Effector CD4-positive, alpha-beta T cell (primary cell): Measurements from ENCODE around the gene CRAMP1.

Experiments
- DNase-seq: peaks from one replicate; pipeline ENCODE4 v3.0.0-alpha.2; 2020

CRAMP1 gene

GRCh38 chr16:1661826-1662225, 49.7 kb downstream of the CRAMP1 start:
- DNase-seq, result no peak

- no peak for DNase-seq
These were observed 50.4 kb downstream of the CRAMP1 start for GRCh38 chr16:1662543-1662942.

DNA sequence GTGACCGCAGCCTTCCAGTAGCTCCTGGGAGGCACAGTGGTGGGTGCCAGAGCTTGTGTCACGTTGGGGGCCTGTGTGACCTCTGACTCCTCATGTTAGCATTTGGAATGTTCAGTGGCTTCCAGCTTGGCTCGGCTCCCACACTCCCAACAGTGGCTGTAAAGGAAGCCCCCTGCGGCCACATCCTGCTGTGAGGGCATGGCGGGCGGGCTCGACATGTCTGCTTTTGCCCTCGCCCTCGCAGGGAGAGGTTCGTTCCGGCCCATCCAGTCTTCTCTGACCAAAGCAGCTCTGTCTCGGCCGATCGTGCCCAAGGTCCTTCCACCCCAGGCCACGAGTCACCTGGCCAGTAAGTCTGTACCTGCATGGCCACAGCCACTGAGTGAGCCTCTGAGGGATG, 53.7 kb downstream of the CRAMP1 start:
- DNase-seq, result no peak

DNA sequence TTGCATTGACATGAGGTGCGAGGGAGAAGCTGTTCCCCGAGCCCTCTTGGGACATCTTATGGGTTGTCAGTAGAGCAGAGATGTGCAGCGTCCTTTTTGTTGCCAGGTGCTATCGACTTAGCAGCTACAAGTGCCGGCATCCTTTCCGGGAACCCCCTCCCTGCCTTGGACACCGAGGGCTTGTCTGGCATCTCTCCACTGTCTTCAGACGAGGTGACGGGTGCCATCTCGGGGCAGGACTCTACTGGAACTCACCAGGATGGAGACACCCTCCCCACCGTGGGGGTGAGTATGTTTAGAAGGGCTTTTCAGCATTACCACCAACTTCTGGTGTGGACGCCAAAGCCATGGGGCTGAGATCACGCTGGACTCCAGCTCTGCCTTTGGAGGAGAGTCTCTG, 54.2 kb downstream of the CRAMP1 start:
- DNase-seq, result no peak

DNA sequence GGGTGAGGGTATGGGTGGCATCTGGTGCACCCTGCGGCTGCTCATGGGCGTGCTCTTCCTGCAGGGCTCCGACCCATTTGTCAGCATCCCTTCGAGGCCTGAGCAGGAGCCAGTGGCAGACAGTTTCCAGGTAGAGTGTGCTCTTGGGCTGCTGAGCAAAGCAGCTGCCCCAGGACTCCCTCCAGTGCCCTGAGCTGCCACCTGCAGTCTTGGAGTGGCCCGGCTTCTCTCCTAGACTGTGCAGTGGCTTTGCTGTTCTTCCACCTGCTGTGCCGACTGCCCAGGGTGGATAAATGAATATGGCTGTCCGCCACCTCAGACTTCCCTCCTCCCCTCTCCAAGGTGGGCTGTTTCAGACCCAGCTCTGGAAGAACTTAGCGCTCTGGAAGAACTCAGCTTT, 55.1 kb downstream of the CRAMP1 start:
- DNase-seq, result no peak

GRCh38 chr16:1667916-1668315, 55.8 kb downstream of the CRAMP1 start:
- no peak for DNase-seq

DNA sequence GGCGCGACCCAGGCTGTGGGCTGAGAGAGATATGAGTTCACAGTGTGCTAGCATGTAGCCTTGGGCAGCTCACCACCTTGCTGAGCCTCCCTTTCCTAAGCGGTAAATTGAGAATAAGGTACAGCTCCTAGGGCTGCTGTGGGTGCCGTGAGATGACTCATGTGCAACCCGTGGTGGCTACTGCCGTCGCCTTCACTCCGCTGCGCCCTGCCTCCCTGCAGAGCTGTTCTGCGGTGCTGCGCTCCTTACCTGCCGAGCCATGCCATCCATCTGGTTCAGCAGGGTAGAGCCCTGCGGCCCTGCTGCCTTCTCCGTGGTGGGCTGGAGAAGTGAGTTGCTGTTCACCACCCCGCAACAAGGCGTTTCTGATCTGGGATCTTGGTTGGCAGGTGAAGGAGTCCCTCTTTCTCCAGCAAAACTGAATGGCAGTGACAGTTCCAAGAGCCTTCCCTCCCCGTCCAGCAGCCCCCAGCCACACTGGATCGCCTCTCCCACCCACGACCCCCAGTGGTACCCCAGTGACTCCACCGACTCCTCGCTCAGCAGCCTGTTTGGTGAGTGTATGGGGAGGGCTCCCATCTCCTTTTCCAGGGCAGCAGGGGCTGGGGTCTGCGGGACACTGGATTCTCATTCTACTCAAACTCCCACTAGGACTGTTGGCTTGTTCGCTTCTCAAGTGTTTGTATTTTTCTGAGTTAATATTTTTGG, 56.6 kb downstream of the CRAMP1 start:
- DNase-seq, result no peak

DNA sequence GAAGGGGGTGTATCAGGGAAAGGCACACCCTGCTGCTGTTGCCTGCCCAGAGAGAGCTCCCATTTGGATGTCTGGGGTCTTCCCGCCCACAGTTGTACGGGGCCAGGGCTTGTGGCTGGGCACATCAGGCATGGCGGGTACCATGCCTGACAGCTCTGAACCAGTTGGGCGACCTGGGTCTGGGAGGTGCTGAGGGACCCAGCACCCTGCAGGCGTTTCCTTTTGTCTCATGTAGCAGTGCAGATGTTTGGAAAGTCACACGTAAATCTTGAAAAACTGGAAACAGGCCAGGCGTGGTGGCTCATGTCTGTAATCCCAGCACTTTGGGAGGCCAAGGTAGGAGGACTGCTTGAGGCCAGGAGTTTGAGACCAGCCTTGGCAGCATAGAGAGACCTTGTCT, 57.5 kb downstream of the CRAMP1 start:
- no peak for DNase-seq

DNA sequence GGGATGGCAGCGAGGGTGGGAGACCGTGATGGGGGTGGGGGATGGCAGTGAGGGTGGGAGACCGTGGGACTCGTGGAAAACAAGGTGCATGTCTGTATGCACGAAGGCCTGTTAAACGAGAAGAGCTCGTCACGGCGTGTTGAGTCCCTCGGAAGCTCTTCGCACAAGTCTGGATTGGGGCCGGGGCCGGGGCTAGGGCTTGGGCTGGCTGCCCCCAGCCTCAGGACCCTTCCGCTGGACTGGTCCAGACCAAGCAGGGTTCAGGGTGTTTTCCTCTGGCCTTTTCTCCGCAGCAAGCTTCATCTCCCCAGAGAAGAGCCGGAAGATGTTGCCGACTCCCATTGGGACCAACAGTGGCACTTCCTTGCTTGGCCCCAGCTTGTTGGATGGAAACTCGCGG, 58.2 kb downstream of the CRAMP1 start:
- DNase-seq, result no peak

- no peak for DNase-seq
These were observed 58.7 kb downstream of the CRAMP1 start for GRCh38 chr16:1670866-1671265.

- DNase-seq, result no peak
These were observed 61.4 kb downstream of the CRAMP1 start for GRCh38 chr16:1673424-1674151.

DNA sequence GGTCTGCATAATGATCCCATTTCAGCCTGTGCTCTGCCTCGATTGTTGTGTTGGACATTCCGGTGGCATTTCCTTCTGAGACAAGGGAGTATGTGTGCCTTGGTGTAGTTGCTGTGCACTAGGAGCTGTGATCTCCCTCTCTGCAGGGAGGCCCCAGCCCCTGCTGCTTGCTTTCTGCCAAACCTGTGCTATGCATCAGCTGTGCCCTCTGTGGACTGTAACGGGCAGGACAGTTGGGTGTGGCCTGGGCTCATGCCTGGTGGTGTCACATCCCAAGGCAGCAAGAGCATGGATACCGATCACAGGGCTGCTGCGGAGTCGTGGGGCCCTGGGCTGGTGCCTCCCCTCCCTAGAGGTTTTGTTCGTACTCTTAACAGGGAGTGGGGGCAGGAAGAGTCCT, 62.1 kb downstream of the CRAMP1 start:
- no peak for DNase-seq

DNA sequence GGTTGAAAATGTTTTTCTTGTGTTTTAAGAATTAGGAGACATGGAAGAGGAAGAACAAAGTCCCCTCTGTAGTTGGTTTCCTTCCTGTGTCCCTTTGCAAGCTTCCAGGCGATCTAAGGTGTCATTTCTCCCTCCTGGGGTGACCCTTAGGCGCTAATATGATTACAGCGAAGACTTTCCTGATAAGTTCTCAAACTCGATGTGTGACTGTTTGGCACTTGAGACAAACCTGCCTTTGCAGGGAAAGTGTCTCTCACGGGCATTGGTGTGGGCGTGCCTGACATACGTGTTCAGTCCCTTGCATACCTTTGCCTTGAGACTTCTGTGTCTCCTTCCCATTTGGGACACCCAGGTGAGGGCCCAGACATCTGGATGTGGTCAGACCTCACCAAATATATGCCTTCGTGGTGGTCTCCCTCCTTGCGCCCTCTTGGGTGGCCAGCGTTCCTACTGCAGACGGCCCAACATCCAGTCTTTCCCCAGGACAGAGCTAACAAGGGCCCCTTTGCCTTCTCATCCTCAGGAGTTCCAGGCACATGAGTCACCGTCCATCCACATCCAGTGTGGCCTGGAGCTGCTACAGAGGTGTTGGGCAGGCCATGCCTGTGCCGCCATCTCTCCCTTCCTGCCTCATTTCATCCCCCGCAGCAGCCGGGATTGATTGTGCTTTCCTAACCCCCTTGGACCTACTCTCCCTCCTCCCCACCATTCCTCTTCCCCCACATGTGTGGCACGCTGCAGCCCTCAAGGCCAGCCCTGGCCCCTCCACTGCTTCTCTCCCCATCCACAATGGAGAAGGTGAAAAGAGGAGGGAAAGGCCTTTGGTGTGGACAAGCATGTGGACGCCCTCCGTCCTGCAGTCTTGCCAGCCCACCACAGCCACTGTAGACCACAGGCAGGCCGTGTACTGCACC, 62.8 kb downstream of the CRAMP1 start:
- no peak for DNase-seq

GRCh38 chr16:1676661-1677060, 64.5 kb downstream of the CRAMP1 start:
- no peak for DNase-seq

GRCh38 chr16:1677339-1677738, 65.2 kb downstream of the CRAMP1 start:
- no peak for DNase-seq

- peak; percentile 92 for DNase-seq
These were observed 65.9 kb downstream of the CRAMP1 start, which contains the start of gene JPT2 for GRCh38 chr16:1677942-1678499. JPT2 (plus strand) TSS chr16:1678279; CDS start chr16:1678313, 34 bp downstream.

DNA sequence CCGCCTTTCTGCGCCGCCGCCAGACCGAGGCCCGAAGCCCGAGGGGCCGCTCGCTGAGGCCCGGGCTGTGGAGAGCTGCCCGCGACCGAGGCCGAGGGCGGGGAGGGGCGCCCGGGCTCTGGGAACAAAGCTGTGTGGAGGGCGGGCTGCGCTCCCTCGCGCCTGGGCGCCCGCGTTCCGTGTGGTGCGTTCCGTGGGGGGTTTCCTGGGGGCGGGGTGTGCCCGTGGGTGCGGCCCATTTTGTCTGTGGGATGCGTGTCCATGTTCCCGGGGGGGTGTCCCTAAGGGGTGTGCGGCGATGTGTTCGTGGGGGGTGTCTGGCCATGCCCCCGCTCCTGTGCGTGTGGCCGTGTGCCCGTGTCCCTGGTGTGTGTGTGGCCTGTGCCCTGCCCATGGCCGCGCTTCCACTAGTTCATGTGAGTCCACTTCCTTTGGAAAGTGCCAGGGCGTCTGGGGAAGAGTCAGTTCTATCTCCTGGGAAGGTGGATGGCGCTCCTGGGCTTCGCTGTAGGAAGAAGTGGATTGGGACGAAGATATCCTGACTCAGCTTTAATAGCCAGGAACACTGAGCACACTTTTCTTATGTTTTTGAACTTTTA, 66.4 kb downstream of the CRAMP1 start:
- peak; percentile 39 for DNase-seq

DNA sequence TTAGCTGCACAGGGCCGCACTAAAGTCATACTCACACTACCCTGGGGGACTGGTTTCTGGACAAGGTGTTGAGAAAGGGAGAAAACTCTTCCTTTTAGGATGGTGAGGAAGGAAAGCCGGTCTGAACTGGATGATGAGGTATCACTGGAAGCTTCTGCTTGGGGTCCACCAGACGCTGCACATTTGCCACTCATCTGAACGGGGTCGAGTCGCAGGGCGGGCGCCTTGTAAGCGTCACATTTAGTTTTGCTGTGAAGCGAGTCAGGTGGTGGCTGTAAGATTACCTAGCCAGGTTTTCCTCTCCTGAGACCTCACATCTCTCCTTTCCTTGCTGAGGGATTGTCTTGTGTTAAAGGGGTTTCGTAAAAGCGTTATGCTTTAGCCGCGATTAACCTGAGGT, 68.2 kb downstream of the CRAMP1 start:
- no peak for DNase-seq

DNA sequence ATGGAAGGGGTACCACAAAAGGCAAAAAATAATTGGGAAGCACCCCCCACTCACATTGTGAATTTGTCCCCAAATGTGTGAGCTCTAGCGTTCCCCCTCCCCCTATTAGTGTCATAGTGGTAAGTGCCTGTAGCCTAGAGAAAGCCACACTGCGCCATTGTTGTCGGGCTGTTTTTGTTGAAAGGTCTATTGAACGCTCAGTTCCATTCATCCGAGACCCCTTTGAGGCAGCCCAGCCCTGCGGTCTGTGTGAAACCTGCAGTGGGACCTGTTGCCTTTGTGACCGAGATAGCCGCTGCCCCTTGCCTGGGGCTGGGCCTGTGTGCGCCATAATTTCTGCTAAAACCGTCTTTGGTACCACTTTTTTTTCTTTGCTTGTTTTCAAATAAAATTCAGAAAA, 68.9 kb downstream of the CRAMP1 start:
- DNase-seq, result no peak

DNA sequence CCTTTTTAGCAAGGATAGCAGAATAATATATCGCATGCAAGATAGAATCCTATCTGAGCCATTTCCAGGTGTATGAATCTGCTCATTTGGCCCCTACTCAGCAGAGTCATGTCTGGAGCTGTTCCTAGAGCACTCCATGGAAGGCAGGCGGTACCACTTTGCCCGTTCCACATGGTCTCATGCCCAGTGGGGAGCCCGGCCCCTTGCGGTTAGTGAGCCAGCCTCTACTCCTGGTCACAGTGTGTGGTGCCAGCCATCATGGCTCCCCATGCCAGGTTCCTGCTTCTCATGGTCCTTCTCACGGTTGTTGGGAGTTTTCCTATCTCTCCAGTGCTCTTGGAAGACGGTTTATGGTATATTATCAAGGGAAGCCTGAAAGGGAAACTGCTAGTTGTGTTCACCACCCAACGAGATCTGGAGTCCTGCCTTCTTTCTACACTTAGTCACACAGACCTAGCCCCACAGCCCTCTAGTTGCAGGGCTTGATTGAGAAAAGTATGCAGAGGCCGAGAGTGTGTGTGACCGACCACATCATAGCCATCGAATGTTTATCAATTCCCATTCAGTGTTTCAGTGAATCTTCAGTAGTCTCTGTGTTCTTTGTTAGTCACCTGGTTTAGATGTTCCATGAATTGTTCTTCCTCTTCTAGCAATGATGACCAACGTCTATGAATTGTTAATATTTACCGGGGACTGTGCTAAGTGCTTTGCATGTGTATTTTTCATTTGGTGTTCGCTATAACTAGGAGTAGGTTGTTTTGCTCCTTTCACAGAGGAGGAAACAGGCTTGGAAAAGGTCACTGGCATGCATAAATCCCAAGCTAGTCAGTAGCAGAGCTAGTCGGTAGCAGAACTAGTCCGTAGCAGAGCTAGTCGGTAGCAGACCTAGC, 75.5 kb downstream of the CRAMP1 start:
- no peak for DNase-seq

DNA sequence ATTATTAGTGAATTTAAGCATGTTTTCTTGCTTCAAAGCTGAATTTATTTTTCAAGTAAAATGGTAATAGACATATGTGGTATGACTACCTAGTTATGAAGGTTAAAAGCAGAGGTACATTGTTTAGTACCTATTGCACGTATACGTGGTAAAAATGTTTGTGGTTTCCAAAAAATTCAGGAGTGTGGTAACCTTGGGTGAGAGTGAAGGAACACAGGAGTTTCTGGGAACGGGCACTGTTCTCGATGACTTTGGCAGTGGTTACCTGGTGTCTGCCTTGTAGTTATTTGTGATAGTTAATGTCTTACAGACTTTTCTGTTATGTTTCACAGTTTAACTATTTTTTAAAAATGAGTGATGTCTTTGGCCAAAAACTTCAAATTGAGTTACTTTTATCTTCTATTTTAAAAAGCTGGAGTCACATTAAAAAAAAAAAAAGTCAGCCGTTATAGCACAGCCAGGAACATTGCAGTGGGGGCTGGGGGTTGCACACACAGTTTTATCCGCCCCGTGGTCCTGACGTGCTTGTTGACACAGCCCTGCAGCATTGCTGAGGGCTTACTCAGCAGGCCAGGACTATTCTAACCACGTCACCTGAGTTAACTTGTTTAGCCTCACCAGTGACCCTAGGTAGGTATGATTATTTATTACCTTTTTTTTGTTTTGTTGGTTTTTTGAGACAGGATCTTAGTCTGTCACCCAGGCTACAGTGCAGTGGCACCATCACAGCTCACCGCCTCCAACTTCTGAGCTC, 76.8 kb downstream of the CRAMP1 start:
- no peak for DNase-seq
